NCI-H524 (cell line): ENCODE data around the gene ZNF697.
A peak's percentile ranks its signal among the peaks of the same experiment; 100 is the strongest.

Experiments used
- DNase-seq, 2 experiments: peaks; one replicate each; lab custom pipeline; 2025; lab: John Stamatoyannopoulos, UW

ZNF697 gene

GRCh38 chr1:119662034-119662437 is 14.0 kb upstream of the ZNF697 start:
- DNase-seq: no peak

GRCh38 chr1:119660253-119661083 is 12.4 kb upstream of the ZNF697 start:
- DNase-seq: peak; percentile 59 to 87

- no peak for DNase-seq
Observed at GRCh38 chr1:119659628-119660027, 11.6 kb upstream of the ZNF697 start.

- DNase-seq: no peak
Observed at GRCh38 chr1:119656410-119656955, 8.4 kb upstream of the ZNF697 start.

- DNase-seq: no peak
Observed at GRCh38 chr1:119655154-119655553, 7.1 kb upstream of the ZNF697 start.

GRCh38 chr1:119653839-119654170 is 5.7 kb upstream of the ZNF697 start:
- DNase-seq: no peak

GRCh38 chr1:119653135-119653838 is 5.2 kb upstream of the ZNF697 start:
- DNase-seq: no peak

GRCh38 chr1:119652587-119652986 is 4.5 kb upstream of the ZNF697 start:
- DNase-seq: no peak

- DNase-seq: no peak
Observed at GRCh38 chr1:119651641-119652040, 3.6 kb upstream of the ZNF697 start.

- no peak for DNase-seq
Observed at GRCh38 chr1:119651133-119651532, 3.1 kb upstream of the ZNF697 start.

GRCh38 chr1:119648620-119649004 is 546 bp upstream of the ZNF697 start:
- no peak for DNase-seq

- DNase-seq: no peak
Observed at GRCh38 chr1:119647228-119647733, 785 bp downstream of the ZNF697 start.

- peak in 1 of 2 experiments; percentile 2 for DNase-seq
Observed at GRCh38 chr1:119646521-119647227, 1.4 kb downstream of the ZNF697 start.

- DNase-seq: no peak
Observed at GRCh38 chr1:119639109-119639508, 9.0 kb downstream of the ZNF697 start.

GRCh38 chr1:119637710-119638109 is 10.4 kb downstream of the ZNF697 start:
- DNase-seq: no peak

- no peak for DNase-seq
Observed at GRCh38 chr1:119636491-119637089, 11.5 kb downstream of the ZNF697 start.

- no peak for DNase-seq
Observed at GRCh38 chr1:119635811-119636390, 12.2 kb downstream of the ZNF697 start.

- DNase-seq: peak in 1 of 2 experiments; percentile 35
Observed at GRCh38 chr1:119634016-119634415, 14.1 kb downstream of the ZNF697 start.

GRCh38 chr1:119633575-119633974 is 14.5 kb downstream of the ZNF697 start:
- DNase-seq: no peak

GRCh38 chr1:119632841-119633240 is 15.2 kb downstream of the ZNF697 start:
- no peak for DNase-seq

GRCh38 chr1:119632103-119632490 is 16.0 kb downstream of the ZNF697 start:
- no peak for DNase-seq
